Endothelial cell (in vitro differentiated cells): ENCODE data around the gene AFMID. TPM values are rescaled to one million over a fixed set of nuclear protein-coding genes. Genes with fewer than 3 reads are reported as not detected.

ENCODE experiments used
- DNase-seq: peaks from one replicate; pipeline ENCODE4 v3.0.0; 2021; ENCODE audit warnings: low spot score
- H3K27ac Mint-ChIP-seq: one replicate; pipeline ENCODE4 v1.8.0; 2021; ENCODE audit warnings: mixed read lengths, inconsistent platforms; ENCODE audit not compliant: unreplicated experiment
- H3K27me3 Mint-ChIP-seq: one replicate; pipeline ENCODE4 v1.8.0; 2021; ENCODE audit warnings: mild to moderate bottlenecking, moderate library complexity, mixed read lengths, inconsistent platforms; ENCODE audit not compliant: unreplicated experiment
- H3K36me3 Mint-ChIP-seq: one replicate; pipeline ENCODE4 v1.8.0; 2021; ENCODE audit warnings: mild to moderate bottlenecking, low read depth, mixed read lengths, inconsistent platforms; ENCODE audit not compliant: unreplicated experiment
- H3K4me1 Mint-ChIP-seq: one replicate; pipeline ENCODE4 v1.8.0; 2021; ENCODE audit warnings: mild to moderate bottlenecking, mixed read lengths, inconsistent platforms; ENCODE audit not compliant: unreplicated experiment
- H3K4me3 Mint-ChIP-seq: one replicate; pipeline ENCODE4 v1.8.0; 2021; ENCODE audit warnings: mild to moderate bottlenecking, mixed read lengths, inconsistent platforms; ENCODE audit not compliant: unreplicated experiment
- H3K9me3 Mint-ChIP-seq: one replicate; pipeline ENCODE4 v1.8.0; 2021; ENCODE audit warnings: mixed read lengths, inconsistent platforms; ENCODE audit not compliant: unreplicated experiment
- total RNA-seq: library from RNA; stranded (reverse); fragmentation: NEBNext Ultra II Directional; extraction: Animal tissue kit (Norgen Biotek cat#: 25700); gene quantifications from one replicate; pipeline ENCODE4 v1.2.1, GENCODE V29; 2021; ENCODE audit not compliant: unreplicated experiment
- TF ChIP-seq, protein P1 (sequence below): fragments of 200-600 bp; sonication (generic); IDR thresholded peaks from one replicate; pipeline ENCODE4 v1.5.0; 2021; ENCODE audit warnings: antibody characterized with exemption; ENCODE audit not compliant: unreplicated experiment

The AFMID gene
- total RNA-seq, 1 donor from 2014 or later: 135 TPM

DNA sequence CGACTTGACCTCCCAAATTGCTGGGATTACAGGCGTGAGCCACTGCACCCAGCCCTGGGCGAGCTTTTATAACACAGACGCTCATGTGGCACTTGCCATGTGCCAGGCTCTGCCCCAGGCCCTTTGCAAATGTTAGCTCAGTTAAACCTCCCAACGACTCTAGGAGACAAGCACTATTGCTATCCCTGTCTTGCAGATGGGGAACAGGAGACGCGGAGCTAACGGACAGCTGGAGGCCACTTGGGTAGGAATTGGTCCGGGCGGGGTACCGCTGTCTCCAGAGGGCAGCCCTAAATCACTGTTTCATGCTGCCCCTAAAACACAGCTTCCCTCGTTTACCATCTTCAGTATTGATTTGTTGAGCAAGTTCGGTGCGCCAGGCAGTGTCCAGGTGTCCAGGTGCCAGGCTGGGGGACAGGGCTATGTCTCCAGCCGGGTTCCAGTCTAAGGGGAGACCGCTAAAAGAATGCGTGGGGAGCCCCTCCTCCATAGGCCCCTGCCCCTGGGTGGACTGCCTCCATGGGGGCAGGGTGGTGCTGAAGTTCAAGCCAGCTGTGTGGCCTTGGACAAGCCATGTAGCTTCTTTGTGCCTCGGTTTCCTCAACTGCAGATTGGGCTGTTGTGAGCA, 68.0 kb downstream of the AFMID start:
- Mint-ChIP-seq H3K27me3 (peaks cover 24% of the 10 kb centered on the region), H3K9me3 (no peaks in the 10 kb centered on the region), H3K4me1 (peaks cover 44% of the 10 kb centered on the region), H3K36me3 (peaks cover 3% of the 10 kb centered on the region), H3K4me3 (no peak overlapping the region), H3K27ac (no peak overlapping the region)
- no peak for DNase-seq
- TF ChIP-seq, protein P1, sequence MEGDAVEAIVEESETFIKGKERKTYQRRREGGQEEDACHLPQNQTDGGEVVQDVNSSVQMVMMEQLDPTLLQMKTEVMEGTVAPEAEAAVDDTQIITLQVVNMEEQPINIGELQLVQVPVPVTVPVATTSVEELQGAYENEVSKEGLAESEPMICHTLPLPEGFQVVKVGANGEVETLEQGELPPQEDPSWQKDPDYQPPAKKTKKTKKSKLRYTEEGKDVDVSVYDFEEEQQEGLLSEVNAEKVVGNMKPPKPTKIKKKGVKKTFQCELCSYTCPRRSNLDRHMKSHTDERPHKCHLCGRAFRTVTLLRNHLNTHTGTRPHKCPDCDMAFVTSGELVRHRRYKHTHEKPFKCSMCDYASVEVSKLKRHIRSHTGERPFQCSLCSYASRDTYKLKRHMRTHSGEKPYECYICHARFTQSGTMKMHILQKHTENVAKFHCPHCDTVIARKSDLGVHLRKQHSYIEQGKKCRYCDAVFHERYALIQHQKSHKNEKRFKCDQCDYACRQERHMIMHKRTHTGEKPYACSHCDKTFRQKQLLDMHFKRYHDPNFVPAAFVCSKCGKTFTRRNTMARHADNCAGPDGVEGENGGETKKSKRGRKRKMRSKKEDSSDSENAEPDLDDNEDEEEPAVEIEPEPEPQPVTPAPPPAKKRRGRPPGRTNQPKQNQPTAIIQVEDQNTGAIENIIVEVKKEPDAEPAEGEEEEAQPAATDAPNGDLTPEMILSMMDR: no peak

DNA sequence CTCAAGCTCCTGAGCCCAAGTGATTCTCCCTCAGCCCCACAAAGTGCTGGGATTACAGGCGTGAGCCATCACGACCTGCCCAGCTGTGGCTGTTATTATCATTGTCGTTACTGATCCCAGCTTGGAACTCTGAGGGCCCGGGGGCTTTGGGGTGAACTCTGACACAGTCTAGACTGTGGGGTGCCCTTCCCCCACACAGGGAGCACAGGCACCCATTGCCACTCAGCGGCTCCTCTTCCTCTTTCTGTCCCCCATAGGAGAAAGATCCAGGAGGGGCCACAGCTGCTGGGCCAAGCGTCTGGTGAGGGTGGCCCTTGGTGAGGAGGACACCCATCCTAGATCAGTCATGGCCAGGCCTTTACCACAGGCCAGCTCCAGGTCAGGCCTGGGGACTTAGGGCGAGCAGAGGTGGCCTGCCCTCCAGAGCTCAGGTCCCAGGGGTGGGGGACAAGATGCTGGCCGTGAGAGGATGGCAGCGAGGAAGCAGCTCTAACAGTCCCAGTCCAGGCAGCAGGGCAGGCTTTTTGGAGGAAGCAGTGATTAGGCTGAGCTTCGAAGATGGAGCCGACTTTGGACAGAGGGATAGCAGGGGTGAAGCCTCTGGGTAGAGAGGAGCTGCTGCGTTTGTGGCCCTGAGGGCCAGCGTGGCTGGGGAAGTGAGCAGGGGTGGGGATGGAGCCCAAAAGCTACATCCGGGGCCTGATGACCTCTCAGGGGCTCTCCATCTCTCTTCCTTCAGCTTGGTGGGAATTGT, 69.0 kb downstream of the AFMID start:
- Mint-ChIP-seq H3K9me3 (no peaks in the 10 kb centered on the region), H3K27ac (peak overlapping the region; percentile 18), H3K27me3 (peaks cover 26% of the 10 kb centered on the region), H3K4me3 (peak overlapping the region; percentile 59), H3K4me1 (peaks cover 39% of the 10 kb centered on the region), H3K36me3 (peaks cover 3% of the 10 kb centered on the region)
- TF ChIP-seq, protein P1: no peak
- DNase-seq: no peak

DNA sequence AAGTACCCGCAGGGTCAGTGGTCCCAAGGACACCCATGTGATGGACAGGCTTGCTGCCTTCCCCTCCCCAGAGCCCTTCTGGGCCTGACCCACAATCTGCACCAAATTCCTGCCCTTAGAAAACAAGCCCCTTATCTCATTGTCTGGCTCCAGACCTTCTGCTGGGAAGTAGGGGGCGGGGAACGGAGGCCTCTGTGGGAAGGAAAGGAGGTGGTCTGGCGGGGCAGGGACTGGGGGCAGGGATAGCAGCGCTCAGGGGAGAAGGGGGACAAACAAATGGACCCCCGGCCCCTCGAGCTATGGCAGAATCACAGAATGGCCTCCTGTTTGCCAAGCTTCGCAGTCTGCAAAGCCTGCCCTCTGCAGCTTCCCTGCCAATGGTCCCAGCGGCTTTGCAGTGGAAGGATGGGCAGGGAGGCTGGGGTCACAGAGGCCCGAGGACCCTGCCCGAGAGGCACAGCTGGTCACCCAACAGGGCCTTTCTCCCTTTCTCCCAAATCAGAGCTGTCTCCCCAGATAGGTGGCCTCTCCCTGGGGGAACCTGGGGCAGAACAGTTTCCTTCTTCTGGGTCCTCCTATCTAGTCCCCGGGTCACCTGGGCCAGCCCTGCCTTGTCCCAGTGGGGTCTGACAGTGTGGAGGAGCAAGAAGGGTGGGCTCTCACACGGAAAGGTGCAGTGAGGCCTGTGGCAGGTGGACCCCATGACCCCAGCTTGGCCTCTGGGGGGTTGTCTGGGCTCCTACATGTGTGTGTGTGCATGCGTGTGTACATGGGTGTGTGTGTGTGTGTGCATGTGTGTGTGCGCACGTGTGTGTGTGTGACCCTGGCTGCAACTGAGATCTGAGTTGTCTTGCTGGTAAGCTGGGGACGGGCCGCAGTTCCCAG, 69.8 kb downstream of the AFMID start:
- Mint-ChIP-seq H3K4me3 (peak overlapping the region; percentile 59), H3K9me3 (no peaks in the 10 kb centered on the region), H3K27ac (no peak overlapping the region), H3K27me3 (peaks cover 26% of the 10 kb centered on the region), H3K4me1 (peaks cover 39% of the 10 kb centered on the region), H3K36me3 (no peaks in the 10 kb centered on the region)
- DNase-seq: no peak
- TF ChIP-seq, protein P1: no peak

Other genes starting within 250 kb of the AFMID start
- gene TNRC6C, start 228.7 kb upstream of the AFMID start, total RNA-seq: 13.1 TPM
- gene TMC6, start 58.6 kb upstream of the AFMID start, total RNA-seq: 292 TPM
- gene TMC8, start 56.6 kb upstream of the AFMID start, total RNA-seq: 55.8 TPM
- not detected for gene C17orf99, start 41.0 kb upstream of the AFMID start, total RNA-seq
- gene SYNGR2, start 18.8 kb upstream of the AFMID start, total RNA-seq: 72.6 TPM
- gene TK1, start 310 bp upstream of the AFMID start, total RNA-seq: 23.8 TPM
- 22.0 TPM for gene BIRC5, start 26.9 kb downstream of the AFMID start, total RNA-seq
- gene TMEM235, start 44.3 kb downstream of the AFMID start, total RNA-seq: 21.1 TPM
- 30.2 TPM for gene SOCS3, start 172.7 kb downstream of the AFMID start, total RNA-seq
- gene PGS1, start 191.3 kb downstream of the AFMID start, total RNA-seq: 85.5 TPM